Sigmoid colon (tissue), 7 donors: ENCODE measurements around the gene NKAIN1. TPM values are rescaled to one million over a fixed set of nuclear protein-coding genes. Genes with fewer than 3 reads are reported as not detected.

Experiments used
- DNase-seq: peaks from one replicate; pipeline ENCODE4 v3.0.0-alpha.2; 2019
- H3K27ac ChIP-seq, 4 donors: fragments of 200-600 bp; sonication (generic); one replicate each; pipeline ENCODE4 v1.5.1; 2016 to 2019; ENCODE audit warnings: mild to moderate bottlenecking in 1 of 4
- H3K27me3 ChIP-seq, 3 donors: fragments of 200-600 bp; sonication (generic); one replicate each; pipeline ENCODE4 v1.5.1; 2019; ENCODE audit warnings: mild to moderate bottlenecking in 1 of 3
- H3K36me3 ChIP-seq, 4 donors: fragments of 200-600 bp; sonication (generic); one replicate each; pipeline ENCODE4 v1.5.1; 2016 to 2019
- H3K4me1 ChIP-seq, 4 donors: fragments of 200-600 bp; sonication (generic); one replicate each; pipeline ENCODE4 v1.5.1; 2017 to 2019
- H3K4me3 ChIP-seq, 4 donors: fragments of 200-600 bp; sonication (generic); one replicate each; pipeline ENCODE4 v1.5.1; 2017 to 2019; ENCODE audit warnings: mild to moderate bottlenecking in 2 of 4, moderate library complexity in 1 of 4
- H3K9me3 ChIP-seq, 4 donors: fragments of 200-600 bp in 3 of 4; sonication (generic) in 3 of 4; one replicate each; pipeline versions ENCODE4 v1.5.1 to v1.6.1; 2013 to 2019
- CTCF ChIP-seq, 4 experiments: fragments of 450-650 bp in 3 of 4; fragments of 200-600 bp in 1 of 4; IDR thresholded peaks; one replicate each; pipeline ENCODE4 v1.5.1; 2016 to 2019; ENCODE audit warnings: antibody characterized with exemption in 4 of 4, mild to moderate bottlenecking in 3 of 4, moderate library complexity in 2 of 4
- EP300 ChIP-seq, 4 donors: sonication (generic); formaldehyde crosslinking; IDR thresholded peaks; one replicate each; pipeline ENCODE4 v1.6.1; 2017; ENCODE audit warnings: antibody characterized with exemption in 4 of 4
- POLR2A ChIP-seq, 2 donors: fragments of 450-650 bp; IDR thresholded peaks; one replicate each; pipeline ENCODE4 v1.6.1; 2016; ENCODE audit warnings: antibody characterized with exemption in 2 of 2, mild to moderate bottlenecking in 2 of 2, moderate library complexity in 2 of 2
- POLR2AphosphoS5 ChIP-seq, 4 donors: sonication (generic); formaldehyde crosslinking; IDR thresholded peaks; one replicate each; pipeline ENCODE4 v1.6.1; 2017; ENCODE audit warnings: antibody characterized with exemption in 4 of 4
- WGBS, 2 donors: extraction: QIAGEN DNeasy Blood & Tissue Kit; methylation state at CpG; one replicate each; pipeline ENCODE4 v1.1.7; 2013; 5-methylcytosine and 5-hydroxymethylcytosine counted together
- intact Hi-C: fragments of 100-400 bp; cut with DNase I; formaldehyde crosslinking; loops from one replicate; pipeline ENCODE4 v1.15.1; 2023
- polyA plus RNA-seq, 3 donors: library from polyadenylated mRNA; stranded (reverse); fragments of 200-250 nt; gene quantifications; one replicate each; pipeline ENCODE4 v1.2.3, GENCODE V29; 2013
- total RNA-seq, 4 donors: library from RNA; depleted of rRNA; stranded (reverse); fragments of >200 nt; gene quantifications; one replicate each; pipeline ENCODE4 v1.1.0, GENCODE V29; 2016
- donor health status: healthy with polysubstance abuse.
- donor health status: Bipolar disorder and iron deficiency.
- donor health status: healthy.

The NKAIN1 gene
- total and polyA plus RNA-seq, 7 donors, result 0.28 to 1.4 (median 0.35) TPM; not detected in 3

GRCh38 chr1:31221072-31221471 lies 18.6 kb downstream of the NKAIN1 start:
- Histone ChIP-seq H3K4me1 (peaks cover 0 to 4% (median 3%) of the 10 kb centered on the region in 4 donors), H3K36me3 (no peaks in the 10 kb centered on the region), H3K4me3 (no peak overlapping the region), H3K27ac (no peak overlapping the region), H3K9me3 (no peaks in the 10 kb centered on the region), H3K27me3 (peaks cover 0 to 13% (median 0%) of the 10 kb centered on the region in 3 donors)
- intact Hi-C loops, result no loop called here
- WGBS, 2 donors, result 92 to 93% methylated on average over 6 of the region's 6 CpGs
- no peak for DNase-seq
- TF ChIP-seq POLR2A (IDR thresholded peaks at IDR 0.05), result no peak
- TF ChIP-seq CTCF (IDR thresholded peaks at IDR 0.05), result no peak
- TF ChIP-seq EP300 (IDR thresholded peaks at IDR 0.05), result no peak
- TF ChIP-seq POLR2AphosphoS5 (IDR thresholded peaks at IDR 0.05), result no peak

- intact Hi-C loops, result no loop called here
These were observed 20.2 kb downstream of the NKAIN1 start for GRCh38 chr1:31219489-31219888.

GRCh38 chr1:31218705-31219104 lies 21.0 kb downstream of the NKAIN1 start:
- no peak for TF ChIP-seq EP300 (IDR thresholded peaks at IDR 0.05)
- TF ChIP-seq POLR2A (IDR thresholded peaks at IDR 0.05), result no peak
- no peak for TF ChIP-seq POLR2AphosphoS5 (IDR thresholded peaks at IDR 0.05)
- no peak for TF ChIP-seq CTCF (IDR thresholded peaks at IDR 0.05)
- no peaks in the 10 kb centered on the region for H3K36me3 ChIP-seq
- H3K4me1 ChIP-seq, result peaks cover 0 to 13% (median 10%) of the 10 kb centered on the region in 4 donors
- peaks cover 0 to 3% (median 0%) of the 10 kb centered on the region in 3 donors for H3K27me3 ChIP-seq
- H3K27ac ChIP-seq, result no peak overlapping the region
- WGBS, 2 donors, result 86 to 91% methylated on average over 8 of the region's 8 CpGs
- DNase-seq, result no peak
- H3K4me3 ChIP-seq, result no peak overlapping the region
- H3K9me3 ChIP-seq, result no peaks in the 10 kb centered on the region
- intact Hi-C loops, result no loop called here

More at GRCh38 chr1:31219489-31219888, 20.2 kb downstream of the NKAIN1 start:
- WGBS, 2 donors, result 92% methylated on average over 6 of the region's 6 CpGs
- H3K27ac ChIP-seq, result no peak overlapping the region
- TF ChIP-seq POLR2A (IDR thresholded peaks at IDR 0.05), result no peak
- no peak for TF ChIP-seq POLR2AphosphoS5 (IDR thresholded peaks at IDR 0.05)
- no peak for TF ChIP-seq EP300 (IDR thresholded peaks at IDR 0.05)
- no peak for TF ChIP-seq CTCF (IDR thresholded peaks at IDR 0.05)
- H3K4me3 ChIP-seq, result no peak overlapping the region
- no peaks in the 10 kb centered on the region for H3K9me3 ChIP-seq
- no peaks in the 10 kb centered on the region for H3K36me3 ChIP-seq
- no peak for DNase-seq
- H3K4me1 ChIP-seq, result peaks cover 0 to 13% (median 10%) of the 10 kb centered on the region in 4 donors
- H3K27me3 ChIP-seq, result peaks cover 0 to 11% (median 0%) of the 10 kb centered on the region in 3 donors

GRCh38 chr1:31216016-31216415 lies 23.7 kb downstream of the NKAIN1 start:
- intact Hi-C loops, result no loop called here
- no peak overlapping the region for H3K4me3 ChIP-seq
- H3K9me3 ChIP-seq, result no peaks in the 10 kb centered on the region
- no peaks in the 10 kb centered on the region for H3K36me3 ChIP-seq
- no peak for TF ChIP-seq CTCF (IDR thresholded peaks at IDR 0.05)
- no peak for TF ChIP-seq EP300 (IDR thresholded peaks at IDR 0.05)
- no peak for TF ChIP-seq POLR2AphosphoS5 (IDR thresholded peaks at IDR 0.05)
- TF ChIP-seq POLR2A (IDR thresholded peaks at IDR 0.05), result no peak
- DNase-seq, result no peak
- H3K4me1 ChIP-seq, result peaks cover 0 to 13% (median 10%) of the 10 kb centered on the region in 4 donors
- no peak overlapping the region for H3K27ac ChIP-seq
- H3K27me3 ChIP-seq, result peaks cover 0 to 3% (median 0%) of the 10 kb centered on the region in 3 donors
- WGBS, 2 donors, result 3 to 25% methylated on average over 10 of the region's 10 CpGs

GRCh38 chr1:31215065-31215570 lies 24.6 kb downstream of the NKAIN1 start:
- 71 to 77% methylated on average over 11 of the region's 11 CpGs for WGBS, 2 donors
- H3K4me1 ChIP-seq, result peaks cover 0 to 13% (median 10%) of the 10 kb centered on the region in 4 donors
- TF ChIP-seq POLR2AphosphoS5 (IDR thresholded peaks at IDR 0.05), result no peak
- no peak for TF ChIP-seq POLR2A (IDR thresholded peaks at IDR 0.05)
- TF ChIP-seq CTCF (IDR thresholded peaks at IDR 0.05), result no peak
- no peak for TF ChIP-seq EP300 (IDR thresholded peaks at IDR 0.05)
- no peaks in the 10 kb centered on the region for H3K36me3 ChIP-seq
- intact Hi-C loops, result no loop called here
- DNase-seq, result no peak
- peaks cover 0 to 3% (median 0%) of the 10 kb centered on the region in 3 donors for H3K27me3 ChIP-seq
- H3K4me3 ChIP-seq, result no peak overlapping the region
- no peaks in the 10 kb centered on the region for H3K9me3 ChIP-seq
- H3K27ac ChIP-seq, result no peak overlapping the region
